GM12878 (cell line): Measurements from ENCODE around the gene STX12. TPM values are rescaled to one million over a fixed set of nuclear protein-coding genes. Genes with fewer than 3 reads are reported as not detected.
"Not testable (repeated sequence)": the region's sequence is repeated elsewhere in the genome, so short reads cannot be mapped to it uniquely, and the experiment has no call there.

Experiments used
- ATAC-seq: fragments of 200-7000 bp; cut with Tn5 transposase; 3 replicates; pipeline ENCODE4 v1.9.1; 2020; ENCODE audit warnings: mild to moderate bottlenecking, moderate library complexity
- BruUV-seq: library from RNA; stranded (reverse); fragments of 400-500 nt; replicated peaks from 2 replicates; lab custom pipeline; 2021; lab: Mats Ljungman, UMichigan
- CTCF ChIA-PET: fragments of 300-600 bp; sonication (Branson Sonifier 250); formaldehyde crosslinking; extraction: SDS; loops from one replicate; lab custom pipeline; 2021; ENCODE audit warnings: inconsistent platforms; lab: Yijun Ruan, JAX
- POLR2A ChIA-PET: fragments of 350-600 bp; formaldehyde crosslinking; extraction: SDS; loops from one replicate; lab custom pipeline; 2021; ENCODE audit warnings: inconsistent platforms; lab: Charles Lee
- RAD21 ChIA-PET: fragments of 300-600 bp; sonication (Branson Sonifier 250); formaldehyde crosslinking; loops from one replicate; lab custom pipeline; 2023; ENCODE audit warnings: antibody characterized with exemption; ENCODE audit not compliant: unreplicated experiment; lab: Charles Lee
- SMC1A ChIA-PET: fragments of 300-600 bp; sonication (Branson Sonifier 250); formaldehyde crosslinking; loops from one replicate; lab custom pipeline; 2023; ENCODE audit not compliant: unreplicated experiment, uncharacterized antibody; lab: Charles Lee
- DNase-seq: peaks from one replicate; pipeline ENCODE4 v3.0.0-alpha.2; 2011; ENCODE audit warnings: low read depth, low spot score
- FAIRE-seq: peaks from 3 replicates; lab custom pipeline; 2011; peaks lifted over from hg19 to GRCh38; lab: Jason Lieb, UNC
- H2AFZ ChIP-seq: 2 replicates; pipeline ENCODE4 v1.6.0; 2011; ENCODE audit warnings: low read depth, low read length, control low read depth; ENCODE audit not compliant: control insufficient read depth
- H3K27ac ChIP-seq: 2 replicates; pipeline ENCODE4 v1.5.1; 2011; ENCODE audit warnings: control low read depth; ENCODE audit not compliant: control insufficient read depth, insufficient read depth
- H3K27me3 ChIP-seq, 2 experiments: replicated peaks in 1 of 2; 2 replicates each; pipeline versions ENCODE4 v1.6.0 to v1.6.1; 2011; ENCODE audit warnings: low read length in 1 of 2; ENCODE audit not compliant: control insufficient read depth in 2 of 2, insufficient read depth in 2 of 2
- H3K36me3 ChIP-seq, 2 experiments: 2 replicates each; pipeline ENCODE4 v1.5.1; 2011; ENCODE audit warnings: low read length in 1 of 2; ENCODE audit not compliant: control insufficient read depth in 2 of 2, insufficient read depth in 2 of 2
- H3K4me1 ChIP-seq: 2 replicates; pipeline ENCODE4 v1.6.1; 2011; ENCODE audit warnings: mild to moderate bottlenecking, low read length, moderate library complexity, mixed read lengths; ENCODE audit not compliant: control insufficient read depth, insufficient read depth
- H3K4me2 ChIP-seq: 2 replicates; pipeline ENCODE4 v1.6.0; 2011; ENCODE audit warnings: control low read depth; ENCODE audit not compliant: control insufficient read depth, insufficient read depth
- H3K4me3 ChIP-seq: fragments of 200-600 bp; sonication (generic); 2 replicates; pipeline ENCODE4 v1.5.1; 2016
- H3K79me2 ChIP-seq: 2 replicates; pipeline ENCODE4 v1.6.0; 2011; ENCODE audit warnings: low read length; ENCODE audit not compliant: control insufficient read depth, insufficient read depth
- H3K9ac ChIP-seq: 2 replicates; pipeline ENCODE4 v1.8.0; 2011; ENCODE audit warnings: low read length, control low read depth, mixed read lengths; ENCODE audit not compliant: control insufficient read depth, insufficient read depth
- H3K9me3 ChIP-seq: replicated peaks from 3 replicates; pipeline ENCODE4 v1.5.1; 2011; ENCODE audit warnings: mild to moderate bottlenecking, low read length; ENCODE audit not compliant: control insufficient read depth, insufficient read depth
- H4K20me1 ChIP-seq: 2 replicates; pipeline ENCODE4 v1.6.0; 2011; ENCODE audit not compliant: control insufficient read depth, insufficient read depth
- HDGF ChIP-seq: fragments of 450-650 bp; IDR thresholded peaks from 2 replicates; pipeline ENCODE4 v1.6.1; 2016; ENCODE audit warnings: antibody characterized with exemption
- JUND ChIP-seq: IDR thresholded peaks from 2 replicates; pipeline ENCODE4 v1.6.1; 2012; ENCODE audit warnings: low read depth, mild to moderate bottlenecking, low read length, improper control_type of control experiment, moderate library complexity
- MTA3 ChIP-seq: IDR thresholded peaks from 2 replicates; pipeline ENCODE4 v1.6.1; 2012; ENCODE audit warnings: low read length, inconsistent platforms, borderline replicate concordance
- STAT3 ChIP-seq: IDR thresholded peaks from 2 replicates; pipeline ENCODE4 v1.6.1; 2011; ENCODE audit warnings: low read depth, low read length, improper control_type of control experiment
- TARDBP ChIP-seq: IDR thresholded peaks from 2 replicates; pipeline ENCODE4 v1.6.1; 2016; ENCODE audit warnings: borderline replicate concordance
- TCF3 ChIP-seq: IDR thresholded peaks from 2 replicates; pipeline ENCODE4 v1.6.1; 2012; ENCODE audit warnings: low read depth, mild to moderate bottlenecking, low read length, borderline replicate concordance; ENCODE audit not compliant: insufficient read depth
- WGBS: methylation state at CpG from one replicate; pipeline ENCODE4 v1.1.6; 2016; ENCODE audit warnings: low lambda C conversion rate; ENCODE audit not compliant: insufficient replicate concordance, insufficient coverage; ENCODE audit errors: missing lambda C conversion rate; 5-methylcytosine and 5-hydroxymethylcytosine counted together
- in situ Hi-C: fragments of 300-500 bp; cut with MboI; formaldehyde crosslinking; loops from 9 replicates; pipeline ENCODE4 v1.14.3; 2018; ENCODE audit warnings: mixed read lengths
- intact Hi-C: fragments of 100-400 bp; cut with micrococcal nuclease; formaldehyde crosslinking; loops from one replicate; pipeline ENCODE4 v1.14.2; 2022; ENCODE audit not compliant: unreplicated experiment
- polyA plus RNA-seq, 11 experiments: library from polyadenylated mRNA; depleted of rRNA in 4 of 11; unstranded in 6 of 11; stranded (reverse) in 5 of 11; fragments of >200 nt; fragmentation: Nextera tagmentation in 4 of 11; fragmentation: Illumina TruSeq in 1 of 11; extraction: Ambion mirVana in 4 of 11; extraction: Trizol in 1 of 11; gene quantifications; 1 replicate in 1 of 11; 2 replicates in 10 of 11; pipeline versions ENCODE4 v1.2.1 to v1.2.3, GENCODE V29; 2011 to 2016; ENCODE audit warnings: inconsistent platforms in 2 of 11, missing spikeins in 2 of 11, low read depth in 1 of 11
- total RNA-seq, 4 experiments: library from RNA; depleted of rRNA in 3 of 4; stranded (reverse); fragments of >200 nt in 3 of 4; fragmentation: Illumina TruSeq in 1 of 4; extraction: Trizol in 1 of 4; gene quantifications; 2 replicates each; pipeline versions ENCODE4 v1.2.1 to v1.2.3, GENCODE V29; 2013 to 2021

The STX12 gene
- total and polyA plus RNA-seq, 10 of the 15 experiments (the other 5 are each of a cell fraction or from before 2014, with no cell fraction given) = 20.2 to 35.0 (median 28.1) TPM

DNA sequence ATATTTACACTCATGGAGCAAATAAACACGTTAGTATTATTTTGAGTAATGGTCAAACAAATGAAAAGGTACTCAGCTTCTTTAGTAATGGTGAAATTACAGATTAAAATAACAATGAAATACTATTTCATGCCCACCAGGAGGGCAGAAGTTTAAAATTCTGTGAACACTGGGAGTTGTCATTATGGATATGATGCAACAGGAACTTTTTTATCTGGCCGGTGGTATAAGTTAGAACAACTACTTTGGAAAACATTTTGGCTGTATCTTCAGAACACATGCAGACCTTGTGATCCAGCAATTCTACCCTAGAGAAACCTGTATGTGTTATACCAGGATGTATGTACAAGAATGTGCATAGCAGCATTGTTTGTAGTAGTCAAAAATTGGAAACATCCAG lies 34.4 kb downstream of the STX12 start:
- in situ Hi-C loops = no loop called here
- Histone ChIP-seq H3K4me2 (no peak overlapping the region), H3K9me3 (no peaks in the 10 kb centered on the region), H3K36me3 (peaks cover 4 to 14% of the 10 kb centered on the region in 2 experiments), H3K27me3 (no peaks in the 10 kb centered on the region), H3K9ac (no peak overlapping the region), H2AFZ (no peak overlapping the region), H3K79me2 (no peaks in the 10 kb centered on the region), H3K27ac (no peak overlapping the region), H4K20me1 (no peaks in the 10 kb centered on the region), H3K4me3 (no peak overlapping the region), H3K4me1 (no peaks in the 10 kb centered on the region)
- ChIA-PET RAD21 (no interaction called here), POLR2A (interaction anchor here (0.5 kb wide), 1 partner anchor 554 kb away, joined by 3 read pairs; no protein-coding TSS in a partner anchor), CTCF (no interaction called here), SMC1A (no interaction called here)
- 96% methylated on average over 2 of the region's 2 CpGs for WGBS
- intact Hi-C loops = no loop called here
- FAIRE-seq (no peak), ATAC-seq (no peak), DNase-seq (no peak)
- TF ChIP-seq MTA3 (no peak), STAT3 (no peak), JUND (no peak), TCF3 (no peak), HDGF (no peak), TARDBP (no peak)
- BruUV-seq = no TSS peak

DNA sequence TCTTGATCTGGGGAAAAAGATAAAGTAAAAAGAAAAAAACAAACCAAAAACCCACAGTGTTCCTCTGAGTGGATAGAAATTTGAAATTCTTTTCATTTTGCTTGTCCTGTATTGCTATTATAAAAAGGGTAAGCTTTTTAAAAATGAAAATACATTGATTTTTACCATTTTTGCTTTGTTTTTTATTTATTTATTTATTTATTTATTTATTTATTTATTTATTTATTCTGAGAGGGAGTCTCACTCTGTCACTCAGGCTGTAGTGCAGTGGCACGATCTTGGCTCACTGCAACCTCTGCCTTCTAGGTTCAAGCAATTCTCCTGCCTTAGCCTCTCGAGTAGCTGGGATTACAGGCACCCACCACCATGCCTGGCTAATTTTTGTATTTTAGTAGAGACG lies 35.1 kb downstream of the STX12 start:
- H3K4me3 ChIP-seq, H3K4me2 ChIP-seq, H2AFZ ChIP-seq, BruUV-seq, H3K9me3 ChIP-seq, ATAC-seq, in situ Hi-C loops, H4K20me1 ChIP-seq, H3K4me1 ChIP-seq, H3K9ac ChIP-seq, FAIRE-seq, SMC1A ChIA-PET, H3K27ac ChIP-seq, H3K79me2 ChIP-seq, H3K27me3 ChIP-seq, RAD21 ChIA-PET, DNase-seq, intact Hi-C loops: not testable (repeated sequence)
- POLR2A ChIA-PET = interaction anchor here (0.5 to 0.6 kb wide), 2 partner anchors 389 to 555 kb away, joined by 3 read pairs; no protein-coding TSS in a partner anchor
- CTCF ChIA-PET = interaction anchor here (0.7 kb wide), 1 partner anchor 279 kb away, joined by 3 read pairs; no protein-coding TSS in a partner anchor
- WGBS = 100% methylated on average over 3 of the region's 3 CpGs
- H3K36me3 ChIP-seq = peaks cover 4 to 17% of the 10 kb centered on the region in 2 experiments; a peak in 3 of 4 replicates
